Uterus (tissue), 4 donors: ENCODE results near the gene IL4R. TPM values are rescaled to one million over a fixed set of nuclear protein-coding genes. Genes with fewer than 3 reads are reported as not detected.

Experiments used
- DNase-seq, 2 donors: peaks; one replicate each; pipeline ENCODE4 v3.0.0-alpha.2; 2019 to 2020
- H3K27ac ChIP-seq, 2 donors: fragments of 200-600 bp; sonication (generic); 1 replicate in 1 of 2; 2 replicates in 1 of 2; pipeline ENCODE4 v1.5.1; 2016 to 2018
- H3K27me3 ChIP-seq, 2 donors: fragments of 200-600 bp; sonication (generic); one replicate each; pipeline ENCODE4 v1.5.1; 2018 to 2019; ENCODE audit warnings: control low read depth in 1 of 2
- H3K36me3 ChIP-seq, 2 donors: fragments of 200-600 bp; sonication (generic); one replicate each; pipeline ENCODE4 v1.5.1; 2019; ENCODE audit warnings: control low read depth in 1 of 2
- H3K4me1 ChIP-seq, 2 donors: fragments of 200-600 bp; sonication (generic); one replicate each; pipeline ENCODE4 v1.5.1; 2018 to 2019; ENCODE audit warnings: control low read depth in 1 of 2
- H3K4me3 ChIP-seq, 2 donors: fragments of 200-600 bp; sonication (generic); 1 replicate in 1 of 2; 2 replicates in 1 of 2; pipeline ENCODE4 v1.5.1; 2018 to 2019; ENCODE audit warnings: mild to moderate bottlenecking in 1 of 2
- H3K9me3 ChIP-seq, 2 donors: fragments of 200-600 bp; sonication (generic); one replicate each; pipeline ENCODE4 v1.5.1; 2019; ENCODE audit warnings: control low read depth in 1 of 2
- CTCF ChIP-seq, 4 experiments: fragments of 200-600 bp in 2 of 4; fragments of 450-650 bp in 2 of 4; sonication (generic) in 2 of 4; IDR thresholded peaks; one replicate each; pipeline ENCODE4 v1.5.1; 2016 to 2019; ENCODE audit warnings: antibody characterized with exemption in 4 of 4, mild to moderate bottlenecking in 2 of 4, moderate library complexity in 1 of 4
- POLR2A ChIP-seq, 2 donors: fragments of 450-650 bp; IDR thresholded peaks; one replicate each; pipeline ENCODE4 v1.6.1; 2016; ENCODE audit warnings: antibody characterized with exemption in 2 of 2, mild to moderate bottlenecking in 1 of 2, moderate library complexity in 1 of 2
- intact Hi-C: fragments of 100-400 bp; cut with DNase I; formaldehyde crosslinking; loops from one replicate; pipeline ENCODE4 v1.15.1; 2023; ENCODE audit warnings: low total_unique reads
- total RNA-seq, 4 donors: library from RNA; depleted of rRNA in 3 of 4; stranded (reverse); fragments of >200 nt in 3 of 4; gene quantifications; one replicate each; pipeline versions ENCODE4 v1.1.0 to v1.2.4, GENCODE V29; 2014 to 2023
- donor health status: DM: yes; HTN: yes; CAD: no.

Gene IL4R
- total RNA-seq, 4 donors from 2014 or later, result 9.4 to 137 (median 45.4) TPM

- no peak overlapping the region for H3K4me3 ChIP-seq
- no peaks in the 10 kb centered on the region for H3K9me3 ChIP-seq
- DNase-seq, result peak; percentile 86 to 95
- H3K27me3 ChIP-seq, result no peaks in the 10 kb centered on the region
- TF ChIP-seq CTCF (IDR thresholded peaks at IDR 0.05) (no peak), POLR2A (IDR thresholded peaks at IDR 0.05) (peak; percentile 47 to 62)
- no peaks in the 10 kb centered on the region for H3K36me3 ChIP-seq
- H3K4me1 ChIP-seq, result peaks cover 16 to 34% of the 10 kb centered on the region in 2 donors
- intact Hi-C loops, result no loop called here
- peak overlapping the region; percentile 97 to 98 for H3K27ac ChIP-seq
Measured at GRCh38 chr16:27330542-27330941, 16.8 kb downstream of the IL4R start.

GRCh38 chr16:27332105-27332504, 18.3 kb downstream of the IL4R start:
- Histone ChIP-seq H3K4me3 (no peak overlapping the region), H3K27ac (peak overlapping the region; percentile 97 to 98), H3K27me3 (no peaks in the 10 kb centered on the region), H3K36me3 (no peaks in the 10 kb centered on the region), H3K4me1 (peaks cover 16 to 34% of the 10 kb centered on the region in 2 donors), H3K9me3 (no peaks in the 10 kb centered on the region)
- no peak for TF ChIP-seq POLR2A (IDR thresholded peaks at IDR 0.05)
- no peak for TF ChIP-seq CTCF (IDR thresholded peaks at IDR 0.05)
- intact Hi-C loops, result no loop called here
- peak in 1 of 2 donors; percentile 60 for DNase-seq

DNA sequence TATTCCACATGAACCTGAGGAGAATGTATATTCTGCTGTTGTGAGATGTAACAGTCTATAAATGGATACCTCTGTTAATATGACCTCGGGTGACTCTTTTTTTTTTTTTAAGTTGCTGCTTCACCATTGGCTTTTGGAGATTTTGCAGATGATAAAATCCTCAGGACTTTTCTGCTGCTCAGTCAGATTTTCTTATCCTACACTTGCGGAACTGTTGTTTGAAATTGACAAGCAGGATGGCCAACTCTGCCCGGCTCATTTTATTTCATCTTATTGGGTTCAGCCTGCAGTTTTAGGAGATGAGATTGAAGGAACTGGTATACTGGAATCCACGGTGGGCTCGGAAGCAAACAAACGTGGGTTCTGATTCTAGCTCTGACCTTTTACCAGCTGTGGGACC, 19.3 kb downstream of the IL4R start:
- DNase-seq, result no peak

GRCh38 chr16:27333549-27333948, 19.8 kb downstream of the IL4R start:
- H3K9me3 ChIP-seq, result no peaks in the 10 kb centered on the region
- no peak for TF ChIP-seq CTCF (IDR thresholded peaks at IDR 0.05)
- no peak for TF ChIP-seq POLR2A (IDR thresholded peaks at IDR 0.05)
- no peak overlapping the region for H3K4me3 ChIP-seq
- H3K27ac ChIP-seq, result peak overlapping the region; percentile 97 to 98
- DNase-seq, result no peak
- H3K4me1 ChIP-seq, result peaks cover 9 to 20% of the 10 kb centered on the region in 2 donors
- intact Hi-C loops, result no loop called here
- no peaks in the 10 kb centered on the region for H3K27me3 ChIP-seq
- no peaks in the 10 kb centered on the region for H3K36me3 ChIP-seq

More for the DNA sequence above, 19.3 kb downstream of the IL4R start:
- Histone ChIP-seq H3K27me3 (no peaks in the 10 kb centered on the region), H3K4me3 (no peak overlapping the region), H3K36me3 (no peaks in the 10 kb centered on the region), H3K27ac (peak overlapping the region; percentile 97 to 98), H3K9me3 (no peaks in the 10 kb centered on the region), H3K4me1 (peaks cover 9 to 24% of the 10 kb centered on the region in 2 donors)
- TF ChIP-seq POLR2A (IDR thresholded peaks at IDR 0.05) (no peak), CTCF (IDR thresholded peaks at IDR 0.05) (no peak)
- intact Hi-C loops, result no loop called here

DNA sequence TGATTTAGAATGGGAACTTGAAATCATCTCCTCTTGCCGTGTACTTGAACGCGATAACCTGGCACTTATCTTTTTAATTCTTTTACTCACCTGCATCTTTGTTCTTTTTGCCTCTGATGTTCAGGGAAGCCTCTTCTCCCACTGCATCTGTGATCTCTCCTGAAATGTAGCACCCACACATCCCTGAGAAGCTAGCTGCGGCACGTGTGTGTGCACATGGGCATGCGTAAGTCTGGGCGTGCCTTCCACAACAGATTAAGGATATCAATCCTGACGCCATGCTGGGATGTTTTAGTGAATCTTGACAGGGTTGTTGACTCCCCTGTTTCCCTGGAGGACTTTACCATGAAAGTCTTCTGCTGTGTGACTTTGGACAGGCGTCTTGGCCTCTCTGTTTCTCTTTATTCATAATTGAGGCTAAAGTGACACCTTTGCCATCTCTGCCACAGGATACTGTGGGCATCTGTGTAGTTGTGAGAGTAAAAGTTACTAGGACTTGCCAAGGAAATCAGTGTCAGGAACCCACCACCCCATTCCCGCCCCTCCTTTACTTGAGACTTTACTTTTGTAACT, 20.5 kb downstream of the IL4R start:
- Histone ChIP-seq H3K4me1 (peaks cover 9 to 13% of the 10 kb centered on the region in 2 donors), H3K4me3 (no peak overlapping the region), H3K27ac (peak overlapping the region; percentile 62 to 98), H3K27me3 (no peaks in the 10 kb centered on the region), H3K9me3 (no peaks in the 10 kb centered on the region), H3K36me3 (no peaks in the 10 kb centered on the region)
- intact Hi-C loops, result no loop called here
- no peak for TF ChIP-seq POLR2A (IDR thresholded peaks at IDR 0.05)
- TF ChIP-seq CTCF (IDR thresholded peaks at IDR 0.05), result no peak
- no peak for DNase-seq
